A549 (cell line): ENCODE measurements around the gene KRI1. TPM values are rescaled to one million over a fixed set of nuclear protein-coding genes. Genes with fewer than 3 reads are reported as not detected.

Source experiments
- ATAC-seq, 2 experiments: fragments of 200-7000 bp in 1 of 2; fragments of >200 bp in 1 of 2; cut with Nextera tagmentation in 1 of 2; cut with Tn5 transposase in 1 of 2; 3 replicates each; pipeline versions ENCODE4 v1.8.0 to v1.9.1; 2018 to 2020; ENCODE audit warnings: mild to moderate bottlenecking in 1 of 2, moderate library complexity in 1 of 2
- CTCF ChIA-PET: fragments of 300-600 bp; sonication (Branson Sonifier 250); formaldehyde crosslinking; extraction: SDS; loops from one replicate; lab custom pipeline; 2021; ENCODE audit warnings: antibody characterized with exemption, inconsistent platforms; lab: Yijun Ruan, JAX
- POLR2A ChIA-PET: fragments of 350-600 bp; formaldehyde crosslinking; extraction: SDS; loops from one replicate; lab custom pipeline; 2021; ENCODE audit warnings: antibody characterized with exemption, inconsistent platforms; lab: Yijun Ruan, JAX
- DNase-seq, 2 experiments: peaks; one replicate each; pipeline versions ENCODE4 v3.0.0 to v3.0.0-alpha.2; 2011 to 2016; ENCODE audit warnings: low read depth in 1 of 2, low spot score in 1 of 2
- FAIRE-seq: peaks from 2 replicates; lab custom pipeline; 2011; peaks lifted over from hg19 to GRCh38; lab: Jason Lieb, UNC
- H3K27ac ChIP-seq, 2 experiments: fragments of >200 bp; sonication (Bioruptor Twin); formaldehyde crosslinking; 3 replicates each; pipeline ENCODE4 v1.5.1; 2016 to 2017
- H3K4me1 ChIP-seq: fragments of >200 bp; sonication (Bioruptor Twin); formaldehyde crosslinking; 3 replicates; pipeline ENCODE4 v1.6.1; 2016
- H3K4me2 ChIP-seq: fragments of >200 bp; sonication (Bioruptor Twin); formaldehyde crosslinking; 3 replicates; pipeline ENCODE4 v1.6.1; 2016
- H3K4me3 ChIP-seq: fragments of >200 bp; sonication (Bioruptor Twin); formaldehyde crosslinking; 3 replicates; pipeline ENCODE4 v1.5.1; 2016
- H3K9me3 ChIP-seq: fragments of >200 bp; sonication (Bioruptor Twin); formaldehyde crosslinking; 3 replicates; pipeline ENCODE4 v1.6.1; 2016
- CBX8 ChIP-seq: fragments of 200-600 bp; sonication (generic); IDR thresholded peaks from 2 replicates; pipeline ENCODE4 v1.6.1; 2016
- CHD2 ChIP-seq: fragments of 150-350 bp; IDR thresholded peaks from 2 replicates; pipeline ENCODE4 v1.6.1; 2014; ENCODE audit warnings: low read length; ENCODE audit not compliant: partially characterized antibody
- E2F6 ChIP-seq: IDR thresholded peaks from 2 replicates; pipeline ENCODE4 v1.6.1; 2012; ENCODE audit warnings: low read depth, borderline replicate concordance
- EP300 ChIP-seq, 2 experiments: fragments of >200 bp; sonication (Bioruptor Twin); formaldehyde crosslinking; IDR thresholded peaks; 2 replicates in 1 of 2; 3 replicates in 1 of 2; pipeline ENCODE4 v1.6.1; 2016 to 2017
- ESRRA ChIP-seq: fragments of 150-350 bp; IDR thresholded peaks from 2 replicates; pipeline ENCODE4 v1.6.1; 2014; ENCODE audit warnings: mild to moderate bottlenecking, low read length, borderline replicate concordance
- FOSL2 ChIP-seq, 2 experiments: fragments of 450-650 bp in 1 of 2; fragments of >200 bp in 1 of 2; sonication (Bioruptor Twin) in 1 of 2; formaldehyde crosslinking; IDR thresholded peaks; 2 replicates each; pipeline versions ENCODE4 v1.5.0 to v1.6.1; 2016 to 2020; ENCODE audit warnings: mild to moderate bottlenecking in 1 of 2, moderate library complexity in 1 of 2
- HDAC2 ChIP-seq: fragments of 200-600 bp; sonication (generic); IDR thresholded peaks from 2 replicates; pipeline ENCODE4 v1.6.1; 2016
- HES2 ChIP-seq: fragments of >200 bp; sonication (Bioruptor Twin); formaldehyde crosslinking; IDR thresholded peaks from 2 replicates; pipeline ENCODE4 v1.6.1; 2016
- HEYL ChIP-seq: fragments of 250-450 bp; sonication (Bioruptor Pico); IDR thresholded peaks from 2 replicates; pipeline ENCODE4 v1.8.0; 2021; ENCODE audit warnings: mild to moderate bottlenecking, moderate library complexity
- HMGXB4 ChIP-seq: fragments of 250-450 bp; sonication (Bioruptor Pico); IDR thresholded peaks from 2 replicates; pipeline ENCODE4 v1.5.0; 2021; ENCODE audit warnings: mild to moderate bottlenecking, moderate library complexity, borderline replicate concordance
- HOXB13 ChIP-seq: fragments of 250-450 bp; sonication (Bioruptor Pico); IDR thresholded peaks from 2 replicates; pipeline ENCODE4 v1.5.0; 2020; ENCODE audit warnings: low read depth, mild to moderate bottlenecking, moderate library complexity
- JUNB ChIP-seq: fragments of >200 bp; sonication (Bioruptor Twin); formaldehyde crosslinking; IDR thresholded peaks from 2 replicates; pipeline ENCODE4 v1.6.1; 2016
- KDM5A ChIP-seq: fragments of 200-600 bp; sonication (generic); IDR thresholded peaks from 2 replicates; pipeline ENCODE4 v1.6.1; 2016; ENCODE audit warnings: antibody characterized with exemption, mild to moderate bottlenecking
- MAFK ChIP-seq: fragments of 450-650 bp; IDR thresholded peaks from 2 replicates; pipeline ENCODE4 v1.6.1; 2014; ENCODE audit not compliant: partially characterized antibody
- MAZ ChIP-seq: fragments of 150-350 bp; IDR thresholded peaks from 2 replicates; pipeline ENCODE4 v1.6.1; 2014; ENCODE audit warnings: antibody characterized with exemption, low read depth, low read length, borderline replicate concordance
- NR3C1 ChIP-seq: fragments of >200 bp; sonication (Bioruptor Twin); formaldehyde crosslinking; IDR thresholded peaks from 3 replicates; pipeline ENCODE4 v1.6.1; 2017
- REST ChIP-seq: fragments of 200-600 bp; sonication (generic); IDR thresholded peaks from 2 replicates; pipeline ENCODE4 v1.6.1; 2016; ENCODE audit warnings: antibody characterized with exemption, mild to moderate bottlenecking, moderate library complexity
- SREBF2 ChIP-seq: fragments of 450-650 bp; IDR thresholded peaks from 2 replicates; pipeline ENCODE4 v1.6.1; 2014; ENCODE audit warnings: mild to moderate bottlenecking, moderate library complexity
- USF2 ChIP-seq: fragments of 450-650 bp; IDR thresholded peaks from 2 replicates; pipeline ENCODE4 v1.6.1; 2014; ENCODE audit warnings: antibody characterized with exemption
- ZC3H11A ChIP-seq: fragments of 450-650 bp; IDR thresholded peaks from 2 replicates; pipeline ENCODE4 v1.6.1; 2014; ENCODE audit warnings: antibody characterized with exemption, mild to moderate bottlenecking
- WGBS: methylation state at CpG from one replicate; pipeline ENCODE4 v1.1.6; 2017; ENCODE audit errors: missing lambda C conversion rate; 5-methylcytosine and 5-hydroxymethylcytosine counted together
- polyA plus RNA-seq, 4 experiments: library from polyadenylated mRNA; depleted of rRNA in 3 of 4; stranded (reverse); fragments of >200 nt; fragmentation: RNase III in 1 of 4; extraction: RNeasy Plus Mini Kit Qiagen cat#74134 plus additional on column Dnase treatment in 1 of 4; gene quantifications; 2 replicates in 3 of 4; 3 replicates in 1 of 4; pipeline ENCODE4 v1.2.3, GENCODE V29; 2011 to 2017

KRI1 gene
- polyA plus RNA-seq, 2 of the 4 experiments (the other 2 are of a cell fraction) = 21.6 to 25.6 TPM

- TF ChIP-seq REST (no peak), CBX8 (no peak)
Observed at GRCh38 chr19:10521461-10522171, 44.2 kb downstream of the KRI1 start (continued).

- TF ChIP-seq FOSL2 (IDR thresholded peaks at IDR 0.05) (no peak), FOSL2 (CRISPR knock-in tag; IDR thresholded peaks at IDR 0.05) (no peak), ZC3H11A (no peak), KDM5A (no peak), ESRRA (no peak), HMGXB4 (CRISPR knock-in tag) (no peak), NR3C1 (no peak), SREBF2 (no peak), JUNB (no peak), HEYL (CRISPR knock-in tag) (no peak), MAFK (no peak), EP300 (IDR thresholded peaks at IDR 0.05) (no peak), USF2 (no peak), HOXB13 (CRISPR knock-in tag) (no peak), CHD2 (no peak), REST (no peak), E2F6 (no peak), HES2 (no peak), MAZ (no peak), HDAC2 (no peak)
- DNase-seq = no peak
- WGBS = 90% methylated on average over 14 of the region's 15 CpGs
- no peak for ATAC-seq
- Histone ChIP-seq H3K4me1 (peaks cover 11% of the 10 kb centered on the region; the same call in 1 of the 3 replicates), H3K4me2 (no peak overlapping the region), H3K4me3 (no peak overlapping the region), H3K27ac (no peak overlapping the region), H3K9me3 (no peaks in the 10 kb centered on the region)
- POLR2A ChIA-PET = no interaction called here
- FAIRE-seq = no peak
- CTCF ChIA-PET = interaction anchor here (1.2 to 1.6 kb wide), 3 partner anchors 15 to 37 kb away, joined by 4 to 7 read pairs (median 6); no protein-coding TSS in a partner anchor
Observed at GRCh38 chr19:10520652-10521318, 45.0 kb downstream of the KRI1 start.
